GM12864 (cell line): ENCODE measurements around the gene PRPF40B.
A peak's percentile ranks its signal among the peaks of the same experiment; 100 is the strongest.

ENCODE experiments used
- DNase-seq: peaks from one replicate; pipeline ENCODE4 v3.0.0-alpha.2; 2011; ENCODE audit warnings: low read depth
- H3K4me3 ChIP-seq: 2 replicates; pipeline ENCODE4 v1.5.1; 2011; ENCODE audit warnings: mild to moderate bottlenecking, low read depth, low read length, control low read depth
- TF ChIP-seq, protein P1 (sequence below): IDR thresholded peaks from 2 replicates; pipeline ENCODE4 v1.5.1; 2011; ENCODE audit warnings: low read depth, mild to moderate bottlenecking, moderate library complexity, low read length, control low read depth, inconsistent platforms; ENCODE audit errors: missing control alignments

PRPF40B gene

DNA sequence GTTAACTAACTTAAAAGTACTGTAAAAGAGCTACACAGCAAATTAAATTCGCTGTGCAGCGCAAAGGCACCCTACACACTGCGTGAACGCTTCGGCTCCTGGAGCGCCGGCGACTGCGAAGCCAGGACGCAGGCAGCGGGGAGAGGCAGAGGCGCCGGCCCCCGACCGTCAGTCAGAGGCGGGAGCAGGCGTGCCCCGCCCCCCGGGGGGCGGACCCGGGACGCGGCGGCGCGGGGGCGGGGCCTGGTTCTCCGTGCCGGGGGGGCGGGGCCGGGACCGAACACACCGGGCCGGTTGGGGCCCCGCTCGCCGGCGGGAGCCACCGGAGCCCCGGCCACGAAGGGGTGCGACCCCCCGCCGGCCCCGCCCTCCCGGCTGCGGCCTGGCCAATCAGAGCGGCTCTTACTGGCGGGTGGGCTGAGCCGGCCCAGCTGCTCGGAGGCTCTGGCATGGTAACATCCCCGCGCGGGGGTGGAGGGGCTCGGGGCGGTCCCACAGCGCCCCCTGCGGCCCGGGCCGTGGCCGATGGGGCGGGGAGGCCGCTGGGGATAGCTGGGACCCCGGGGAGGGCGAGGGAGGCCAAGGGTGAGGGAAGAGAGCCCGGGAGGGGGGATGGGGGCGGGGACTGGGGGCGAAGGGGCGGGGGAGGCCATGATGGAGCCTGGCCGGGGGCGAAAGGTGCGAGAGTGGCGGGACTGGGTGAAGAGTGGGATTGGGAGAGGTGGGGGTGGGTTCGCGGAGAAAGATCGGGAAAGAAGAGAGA, at the start of gene PRPF40B:
Gene PRPF40B, plus strand, starts transcription at position 420 of the 763 bp plus-strand sequence. Its CDS starts 30 bp downstream, at position 450.
- TF ChIP-seq, protein P1, sequence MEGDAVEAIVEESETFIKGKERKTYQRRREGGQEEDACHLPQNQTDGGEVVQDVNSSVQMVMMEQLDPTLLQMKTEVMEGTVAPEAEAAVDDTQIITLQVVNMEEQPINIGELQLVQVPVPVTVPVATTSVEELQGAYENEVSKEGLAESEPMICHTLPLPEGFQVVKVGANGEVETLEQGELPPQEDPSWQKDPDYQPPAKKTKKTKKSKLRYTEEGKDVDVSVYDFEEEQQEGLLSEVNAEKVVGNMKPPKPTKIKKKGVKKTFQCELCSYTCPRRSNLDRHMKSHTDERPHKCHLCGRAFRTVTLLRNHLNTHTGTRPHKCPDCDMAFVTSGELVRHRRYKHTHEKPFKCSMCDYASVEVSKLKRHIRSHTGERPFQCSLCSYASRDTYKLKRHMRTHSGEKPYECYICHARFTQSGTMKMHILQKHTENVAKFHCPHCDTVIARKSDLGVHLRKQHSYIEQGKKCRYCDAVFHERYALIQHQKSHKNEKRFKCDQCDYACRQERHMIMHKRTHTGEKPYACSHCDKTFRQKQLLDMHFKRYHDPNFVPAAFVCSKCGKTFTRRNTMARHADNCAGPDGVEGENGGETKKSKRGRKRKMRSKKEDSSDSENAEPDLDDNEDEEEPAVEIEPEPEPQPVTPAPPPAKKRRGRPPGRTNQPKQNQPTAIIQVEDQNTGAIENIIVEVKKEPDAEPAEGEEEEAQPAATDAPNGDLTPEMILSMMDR = peak; percentile 49

DNA sequence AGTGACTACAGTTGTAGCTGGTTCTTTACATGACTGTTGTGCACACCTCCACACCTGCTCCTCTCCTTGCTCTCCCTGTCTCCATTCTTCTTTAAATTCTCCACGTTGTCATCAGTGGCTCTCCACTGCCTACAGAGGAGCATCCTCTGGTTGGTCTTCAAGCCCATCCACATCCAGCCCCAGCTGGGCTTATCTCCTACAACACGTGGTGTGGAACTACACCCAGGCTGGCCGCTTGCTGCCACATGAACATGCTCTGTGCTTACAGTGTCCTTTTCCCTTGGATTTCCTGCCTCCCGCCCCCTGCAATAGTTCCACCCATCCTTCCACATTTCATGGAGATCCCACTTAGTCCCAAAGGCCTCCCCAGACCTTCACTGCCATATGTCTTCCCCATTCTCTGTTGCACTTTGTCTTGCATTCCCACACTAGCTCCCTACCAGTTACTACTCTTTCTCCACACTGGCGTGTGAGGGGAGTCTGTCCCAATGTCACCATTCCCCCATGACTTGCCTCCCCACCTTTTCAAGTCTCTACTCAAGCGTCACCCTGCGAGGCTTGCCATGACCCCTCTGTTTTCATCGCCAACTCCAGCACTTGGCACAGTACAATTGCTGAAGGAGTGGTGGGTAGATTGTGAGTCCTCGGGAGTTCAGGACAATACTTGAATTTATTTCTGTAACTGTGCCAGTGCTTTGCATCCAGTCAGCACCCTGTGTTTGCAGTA, 45.6 kb upstream of the PRPF40B start:
- TF ChIP-seq, protein P1 = no peak
- no peak for DNase-seq
- H3K4me3 ChIP-seq = no peak overlapping the region

More for the DNA sequence above, at the start of gene PRPF40B:
- peak; percentile 47 for DNase-seq
- peak within 1 kb of the TSS; percentile 49 for H3K4me3 ChIP-seq

DNA sequence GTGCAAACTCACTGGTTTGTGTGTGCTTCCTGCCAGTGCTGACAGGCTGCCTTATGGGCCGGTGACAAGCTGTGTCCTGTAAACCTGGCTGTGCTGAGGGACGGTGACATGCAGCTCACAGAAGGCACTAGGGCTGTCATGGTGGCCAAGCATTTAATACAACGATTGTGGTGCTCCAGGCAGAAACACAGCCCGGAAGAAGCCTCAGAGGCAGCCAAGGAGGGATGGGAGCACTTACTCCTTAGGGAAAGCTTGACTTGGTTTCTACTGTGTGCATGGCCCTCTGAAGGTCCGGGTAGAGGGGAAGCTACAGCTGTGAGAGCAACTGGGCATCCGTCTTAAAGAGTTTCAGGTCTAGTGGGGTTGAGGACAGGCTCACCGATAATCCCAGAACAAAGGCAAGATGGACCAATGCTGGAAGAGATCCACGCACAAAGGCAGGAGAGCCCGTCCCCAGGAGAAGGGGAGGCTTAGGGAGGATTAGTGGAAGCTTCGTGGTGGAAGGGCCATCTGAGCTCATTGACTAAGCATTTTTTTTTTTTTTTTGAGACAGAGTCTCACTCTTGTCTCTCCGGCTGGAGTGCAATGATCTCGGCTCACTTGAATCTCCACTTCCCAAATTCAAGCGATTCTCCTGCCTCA, 44.8 kb upstream of the PRPF40B start:
- H3K4me3 ChIP-seq = no peak overlapping the region
- no peak for DNase-seq
- TF ChIP-seq, protein P1 = no peak

DNA sequence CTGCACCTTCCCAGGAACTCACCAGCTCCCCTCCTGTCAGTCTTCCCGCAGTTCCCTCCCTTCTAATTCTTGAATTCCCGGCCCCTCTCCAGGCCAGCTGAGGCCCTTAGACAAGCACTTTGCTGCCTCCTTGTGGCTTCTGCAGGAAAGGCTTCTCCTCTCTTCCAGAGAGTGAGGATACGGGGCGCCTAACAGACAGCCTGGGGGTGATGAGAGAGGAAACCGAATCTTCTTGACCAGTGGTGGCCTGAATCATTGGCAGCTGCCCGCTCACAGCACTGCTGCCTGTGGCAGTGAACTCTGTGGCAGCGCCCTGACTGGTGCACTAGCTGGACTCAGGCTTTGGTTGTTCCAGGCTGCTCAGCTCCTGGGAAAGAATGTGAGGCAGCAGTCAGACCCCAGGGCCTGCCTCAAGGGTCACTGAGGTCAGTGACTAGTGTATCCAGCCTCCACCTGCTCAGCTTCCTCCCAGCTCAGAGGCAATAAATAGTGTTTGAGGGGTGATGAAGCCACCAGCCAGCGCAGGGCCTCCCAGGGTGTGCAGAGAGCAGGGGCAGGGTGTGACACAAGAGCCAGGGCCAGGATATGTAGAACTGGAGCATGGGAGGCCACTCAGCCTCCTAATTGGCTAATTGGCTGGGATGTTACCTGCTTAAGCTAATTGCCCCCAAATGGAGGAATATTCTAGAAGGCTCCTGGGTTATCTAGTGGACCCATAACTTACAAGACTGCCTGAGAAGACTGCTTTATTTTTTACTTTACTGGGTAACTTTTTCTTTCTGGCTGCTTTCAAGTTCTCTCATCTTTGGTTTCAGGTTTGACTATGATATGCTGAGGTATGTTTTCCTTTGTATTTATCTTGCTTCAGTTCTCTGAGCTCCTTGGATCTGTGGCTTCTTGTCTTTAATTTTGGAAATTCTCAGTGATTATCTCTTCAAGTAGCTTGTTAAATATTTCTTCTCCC, 42.5 kb upstream of the PRPF40B start:
- DNase-seq = peak; percentile 30
- H3K4me3 ChIP-seq = no peak overlapping the region
- TF ChIP-seq, protein P1 = peak; percentile 94

DNA sequence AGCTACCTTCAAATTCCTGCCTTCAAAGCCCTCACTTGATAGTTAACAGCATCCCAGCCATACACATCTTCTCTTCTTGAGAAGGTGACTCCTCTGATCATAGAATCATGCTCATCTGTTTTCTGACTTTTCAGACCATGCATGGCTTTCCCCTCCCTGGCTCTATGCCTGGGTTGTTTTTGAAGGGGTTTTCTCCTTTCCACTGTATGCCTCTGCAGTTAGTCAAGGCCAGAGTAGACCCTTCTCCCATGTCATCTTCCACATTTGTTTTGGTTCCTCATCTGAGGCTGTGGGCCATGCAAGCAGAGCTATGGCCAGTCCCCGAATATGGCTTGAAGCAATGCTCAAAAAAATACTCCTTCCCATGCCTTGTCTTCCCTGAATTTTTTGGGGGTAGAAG, 41.2 kb upstream of the PRPF40B start:
- DNase-seq = no peak
- H3K4me3 ChIP-seq = no peak overlapping the region
- TF ChIP-seq, protein P1 = no peak

DNA sequence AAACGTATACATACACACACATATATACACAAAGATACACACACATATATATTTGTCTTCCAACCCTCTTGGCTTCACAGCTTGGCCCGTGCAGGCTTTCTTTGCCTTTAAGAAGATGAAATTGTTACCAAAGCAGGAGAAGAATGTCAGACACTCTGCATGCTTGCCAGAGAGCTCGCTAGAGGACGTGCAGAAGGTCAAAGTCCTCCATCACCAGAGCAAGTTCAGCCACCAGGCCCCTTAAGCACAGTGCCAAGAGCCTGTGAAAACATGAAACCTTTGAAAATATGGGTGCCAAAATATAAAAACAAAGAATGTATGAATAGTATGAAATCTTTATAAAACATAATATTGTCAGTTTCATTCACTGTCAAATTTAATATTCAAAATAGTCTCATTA, 40.5 kb upstream of the PRPF40B start:
- H3K4me3 ChIP-seq = no peak overlapping the region
- TF ChIP-seq, protein P1 = no peak
- DNase-seq = no peak
